B cell (primary cell): ENCODE results near the gene RASGEF1B. TPM values are rescaled to one million over a fixed set of nuclear protein-coding genes. Genes with fewer than 3 reads are reported as not detected.
A peak's percentile ranks its signal among the peaks of the same experiment; 100 is the strongest.

Experiments used
- ATAC-seq: fragments of 200-7000 bp; cut with Tn5 transposase; one replicate; pipeline ENCODE4 v1.10.0; 2021; ENCODE audit warnings: low read depth, mild to moderate bottlenecking, moderate number of reproducible peaks, moderate library complexity
- CTCF ChIA-PET: fragments of 350-600 bp; sonication (Branson Sonifier 250); formaldehyde crosslinking; loops from one replicate; lab custom pipeline; 2021; ENCODE audit warnings: antibody characterized with exemption, inconsistent platforms; lab: Charles Lee
- POLR2A ChIA-PET: fragments of 350-600 bp; sonication (Branson Sonifier 250); formaldehyde crosslinking; loops from one replicate; lab custom pipeline; 2021; ENCODE audit warnings: antibody characterized with exemption; lab: Charles Lee
- DNase-seq: peaks from one replicate; pipeline ENCODE4 v3.0.0; 2013
- H2AFZ ChIP-seq: 2 replicates; pipeline ENCODE4 v1.6.1; 2012; ENCODE audit warnings: mild to moderate bottlenecking, low read depth, low read length; ENCODE audit not compliant: insufficient read depth, poor library complexity, severe bottlenecking
- H3K27ac ChIP-seq, 2 donors: 1 replicate in 1 of 2; 2 replicates in 1 of 2; pipeline ENCODE4 v1.5.1; 2012 to 2013; ENCODE audit warnings: low read length in 2 of 2, mild to moderate bottlenecking in 2 of 2, moderate library complexity in 1 of 2
- H3K27me3 ChIP-seq, 4 experiments: fragments of 200-600 bp in 1 of 4; sonication (generic) in 1 of 4; replicated peaks in 1 of 4; 1 replicate in 2 of 4; 2 replicates in 2 of 4; pipeline versions ENCODE4 v1.6.1 to v1.7.0; 2013 to 2016; ENCODE audit warnings: low read length in 3 of 4, mild to moderate bottlenecking in 2 of 4, mixed read lengths in 1 of 4, moderate library complexity in 1 of 4; ENCODE audit not compliant: insufficient read depth in 4 of 4, control insufficient read depth in 3 of 4; ENCODE audit errors: control extremely low read depth in 1 of 4
- H3K36me3 ChIP-seq, 2 experiments: replicated peaks in 1 of 2; 1 replicate in 1 of 2; 2 replicates in 1 of 2; pipeline versions ENCODE4 v1.6.1 to v1.7.1; 2013; ENCODE audit warnings: low read length in 1 of 2; ENCODE audit not compliant: insufficient read depth in 2 of 2, control insufficient read depth in 1 of 2; ENCODE audit errors: control extremely low read depth in 1 of 2, extremely low read depth in 1 of 2
- H3K4me1 ChIP-seq, 2 donors: fragments of 200-600 bp in 1 of 2; sonication (generic) in 1 of 2; 1 replicate in 1 of 2; 2 replicates in 1 of 2; pipeline versions ENCODE4 v1.5.1 to v1.6.1; 2013 to 2017; ENCODE audit warnings: low read length in 2 of 2; ENCODE audit not compliant: control insufficient read depth in 2 of 2, insufficient read depth in 2 of 2
- H3K4me2 ChIP-seq: replicated peaks from 2 replicates; pipeline ENCODE3; 2012; ENCODE audit warnings: mild to moderate bottlenecking, low read depth, low read length; ENCODE audit not compliant: poor library complexity, severe bottlenecking
- H3K4me3 ChIP-seq, 5 experiments: fragments of 200-600 bp in 1 of 5; sonication (generic) in 1 of 5; 1 replicate in 3 of 5; 2 replicates in 2 of 5; pipeline versions ENCODE4 v1.5.1 to v1.7.0; 2011 to 2016; ENCODE audit warnings: low read length in 4 of 5, mild to moderate bottlenecking in 4 of 5, low read depth in 2 of 5, control low read depth in 1 of 5, moderate library complexity in 1 of 5; ENCODE audit not compliant: insufficient read depth in 1 of 5; ENCODE audit errors: control extremely low read depth in 1 of 5, extremely low read depth in 1 of 5
- H3K79me2 ChIP-seq: fragments of 200-600 bp; sonication (generic); one replicate; pipeline ENCODE4 v1.6.0; 2016; ENCODE audit warnings: low read length; ENCODE audit not compliant: control insufficient read depth, insufficient read depth
- H3K9ac ChIP-seq: fragments of 200-600 bp; sonication (generic); 2 replicates; pipeline ENCODE4 v1.6.1; 2017; ENCODE audit warnings: mild to moderate bottlenecking, low read length, moderate library complexity
- H3K9me3 ChIP-seq, 3 donors: one replicate each; pipeline versions ENCODE4 v1.6.1 to v1.7.1; 2013; ENCODE audit warnings: low read length in 2 of 3; ENCODE audit not compliant: control insufficient read depth in 2 of 3, insufficient read depth in 1 of 3; ENCODE audit errors: control extremely low read depth in 1 of 3
- H4K20me1 ChIP-seq: 2 replicates; pipeline ENCODE4 v1.6.0; 2012; ENCODE audit warnings: mild to moderate bottlenecking, low read length; ENCODE audit not compliant: insufficient read depth, control insufficient read depth, poor library complexity, severe bottlenecking
- H3K27ac Mint-ChIP-seq: one replicate; pipeline ENCODE4 v1.8.0; 2021; ENCODE audit warnings: mixed read lengths
- H3K27me3 Mint-ChIP-seq: one replicate; pipeline ENCODE4 v1.8.0; 2021; ENCODE audit warnings: mixed read lengths
- H3K4me1 Mint-ChIP-seq: one replicate; pipeline ENCODE4 v1.8.0; 2021; ENCODE audit warnings: mixed read lengths
- H3K4me3 Mint-ChIP-seq: one replicate; pipeline ENCODE4 v1.8.0; 2021; ENCODE audit warnings: mixed read lengths
- H3K9me3 Mint-ChIP-seq: one replicate; pipeline ENCODE4 v1.8.0; 2022; ENCODE audit warnings: mixed read lengths; ENCODE audit not compliant: insufficient read depth
- EZH2 ChIP-seq: IDR thresholded peaks from 2 replicates; pipeline ENCODE4 v1.6.1; 2012; ENCODE audit warnings: borderline replicate concordance, low read depth, mild to moderate bottlenecking, moderate library complexity, low read length; ENCODE audit not compliant: insufficient read depth, poor library complexity, severe bottlenecking
- WGBS: methylation state at CpG from one replicate; pipeline ENCODE4 v1.1.5; 2013; ENCODE audit warnings: missing lambda C conversion rate; ENCODE audit not compliant: insufficient coverage; 5-methylcytosine and 5-hydroxymethylcytosine counted together
- intact Hi-C: fragments of 100-400 bp; cut with micrococcal nuclease; formaldehyde crosslinking; loops from one replicate; pipeline ENCODE4 v1.10.0; 2022
- polyA plus RNA-seq: library from polyadenylated mRNA; depleted of rRNA; stranded (reverse); fragments of >200 nt; gene quantifications from 2 replicates; pipeline ENCODE4 v1.2.3, GENCODE V29; 2012
- total RNA-seq, 2 donors: library from RNA; stranded (reverse); fragments of 120-200 nt in 1 of 2; gene quantifications; 1 replicate in 1 of 2; 2 replicates in 1 of 2; pipeline versions ENCODE4 v1.2.3 to v1.2.4, GENCODE V29; 2013 to 2022
- TF ChIP-seq, protein P1 (sequence below): fragments of 200-600 bp; IDR thresholded peaks from one replicate; pipeline ENCODE4 v1.8.0; 2022; ENCODE audit warnings: antibody characterized with exemption, mild to moderate bottlenecking

The RASGEF1B gene
- total and polyA plus RNA-seq, 2 donors (not counting 1 experiment from before 2014, with no cell fraction given), result 20.4 to 130 TPM

DNA sequence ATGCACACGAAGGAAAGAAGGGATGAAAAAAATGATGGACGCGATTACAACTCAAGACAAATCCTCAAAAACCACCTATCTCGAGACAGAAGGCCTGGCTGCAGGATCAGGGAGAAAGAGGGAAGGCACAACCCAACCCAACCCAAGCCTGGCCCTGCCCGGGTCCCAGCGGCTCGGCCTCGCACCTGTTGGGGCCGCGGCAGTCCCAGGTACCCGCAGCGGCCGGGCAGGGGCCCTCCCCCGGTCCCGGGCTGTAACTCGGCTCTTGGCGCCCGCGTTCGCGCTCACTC is 464 bp downstream of the RASGEF1B start:
- intact Hi-C loops, result loop anchor here (2.0 to 5.0 kb wide), 4 partner anchors 36 to 901 kb away; partner anchors contain the start of gene HNRNPD
- no peak overlapping the region for H2AFZ ChIP-seq
- H4K20me1 ChIP-seq, result peaks cover 52% of the 10 kb centered on the region
- POLR2A ChIA-PET, result interaction anchor here (0.8 to 2.3 kb wide), 12 partner anchors 14 to 287 kb away, joined by 3 to 8 read pairs (median 4); no protein-coding TSS in a partner anchor
- under 1% methylated on average over 17 of the region's 21 CpGs for WGBS
- CTCF ChIA-PET, result interaction anchor here (0.8 to 11.2 kb wide), 32 partner anchors 13 to 1639 kb away, joined by 3 to 332 read pairs (median 7); no protein-coding TSS in a partner anchor
- H3K9me3 ChIP-seq, result peaks cover 0 to 15% (median 3%) of the 10 kb centered on the region in 3 donors
- TF ChIP-seq, protein P1, sequence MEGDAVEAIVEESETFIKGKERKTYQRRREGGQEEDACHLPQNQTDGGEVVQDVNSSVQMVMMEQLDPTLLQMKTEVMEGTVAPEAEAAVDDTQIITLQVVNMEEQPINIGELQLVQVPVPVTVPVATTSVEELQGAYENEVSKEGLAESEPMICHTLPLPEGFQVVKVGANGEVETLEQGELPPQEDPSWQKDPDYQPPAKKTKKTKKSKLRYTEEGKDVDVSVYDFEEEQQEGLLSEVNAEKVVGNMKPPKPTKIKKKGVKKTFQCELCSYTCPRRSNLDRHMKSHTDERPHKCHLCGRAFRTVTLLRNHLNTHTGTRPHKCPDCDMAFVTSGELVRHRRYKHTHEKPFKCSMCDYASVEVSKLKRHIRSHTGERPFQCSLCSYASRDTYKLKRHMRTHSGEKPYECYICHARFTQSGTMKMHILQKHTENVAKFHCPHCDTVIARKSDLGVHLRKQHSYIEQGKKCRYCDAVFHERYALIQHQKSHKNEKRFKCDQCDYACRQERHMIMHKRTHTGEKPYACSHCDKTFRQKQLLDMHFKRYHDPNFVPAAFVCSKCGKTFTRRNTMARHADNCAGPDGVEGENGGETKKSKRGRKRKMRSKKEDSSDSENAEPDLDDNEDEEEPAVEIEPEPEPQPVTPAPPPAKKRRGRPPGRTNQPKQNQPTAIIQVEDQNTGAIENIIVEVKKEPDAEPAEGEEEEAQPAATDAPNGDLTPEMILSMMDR, result no peak
- no peak for TF ChIP-seq EZH2
- no peaks in the 10 kb centered on the region for H3K27me3 Mint-ChIP-seq
- peaks cover 52% of the 10 kb centered on the region for H3K4me1 Mint-ChIP-seq
- H3K27me3 ChIP-seq, result no peaks in the 10 kb centered on the region
- DNase-seq (no peak), ATAC-seq (peak; percentile 4)
- H3K9me3 Mint-ChIP-seq, result no peaks in the 10 kb centered on the region
- H3K4me3 Mint-ChIP-seq, result peak overlapping the region; percentile 98
- H3K4me3 ChIP-seq, result peak overlapping the region; percentile 85 to 99 (median 98)
- H3K4me1 ChIP-seq, result peaks cover 38 to 46% of the 10 kb centered on the region in 2 donors
- H3K4me2 ChIP-seq, result peak overlapping the region; percentile 76
- peak overlapping the region; percentile 97 for H3K27ac Mint-ChIP-seq
- no peaks in the 10 kb centered on the region for H3K36me3 ChIP-seq
- H3K79me2 ChIP-seq, result peaks cover 53% of the 10 kb centered on the region
- peak overlapping the region; percentile 98 to 100 for H3K27ac ChIP-seq
- H3K9ac ChIP-seq, result peak overlapping the region; percentile 100
